Fibroblast of upper back skin (primary cell): ENCODE results near the gene CTDSP2.
"Not testable (repeated sequence)": the region's sequence is repeated elsewhere in the genome, so short reads cannot be mapped to it uniquely, and the experiment has no call there.

Experiments used
- DNase-seq: peaks from one replicate; pipeline ENCODE4 v3.0.0-alpha.2; 2013

The CTDSP2 gene

DNA sequence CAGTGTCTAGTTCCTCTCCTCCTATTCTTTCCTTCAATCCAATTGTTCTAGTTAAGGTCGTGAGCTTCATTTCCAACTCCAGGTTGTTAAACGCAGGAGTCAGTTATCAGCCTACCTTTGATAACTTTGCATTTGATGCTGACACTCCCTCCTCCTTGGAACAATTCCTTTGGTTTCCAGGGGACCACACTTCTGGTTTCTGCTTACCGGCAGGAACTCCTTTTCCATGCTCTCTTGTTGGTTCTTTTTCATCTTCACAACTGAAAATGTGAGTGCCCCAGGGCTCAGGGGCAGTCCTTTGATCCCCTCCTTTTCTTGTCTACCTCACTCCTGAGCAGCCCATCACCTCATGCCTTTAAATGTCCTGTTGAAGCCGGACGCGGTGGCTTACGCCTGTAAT lies 69.2 kb downstream of the CTDSP2 start:
- DNase-seq = no peak

DNA sequence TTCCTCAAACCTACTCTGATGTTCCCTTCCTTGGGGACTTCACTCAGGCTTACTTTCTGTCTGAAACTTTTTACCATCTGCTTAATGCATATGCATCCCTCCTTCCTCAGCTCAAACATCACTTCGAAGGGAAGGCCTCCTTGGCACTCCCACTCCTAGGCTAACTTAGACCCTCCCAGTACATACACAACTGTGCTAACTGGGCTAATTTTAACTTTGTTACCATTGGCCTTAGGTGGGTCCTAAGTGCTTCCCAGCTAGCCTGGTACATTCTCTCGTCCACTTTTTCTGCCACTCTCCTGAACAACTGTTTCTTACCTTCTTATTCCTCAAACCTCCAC lies 70.3 kb downstream of the CTDSP2 start:
- DNase-seq = no peak

DNA sequence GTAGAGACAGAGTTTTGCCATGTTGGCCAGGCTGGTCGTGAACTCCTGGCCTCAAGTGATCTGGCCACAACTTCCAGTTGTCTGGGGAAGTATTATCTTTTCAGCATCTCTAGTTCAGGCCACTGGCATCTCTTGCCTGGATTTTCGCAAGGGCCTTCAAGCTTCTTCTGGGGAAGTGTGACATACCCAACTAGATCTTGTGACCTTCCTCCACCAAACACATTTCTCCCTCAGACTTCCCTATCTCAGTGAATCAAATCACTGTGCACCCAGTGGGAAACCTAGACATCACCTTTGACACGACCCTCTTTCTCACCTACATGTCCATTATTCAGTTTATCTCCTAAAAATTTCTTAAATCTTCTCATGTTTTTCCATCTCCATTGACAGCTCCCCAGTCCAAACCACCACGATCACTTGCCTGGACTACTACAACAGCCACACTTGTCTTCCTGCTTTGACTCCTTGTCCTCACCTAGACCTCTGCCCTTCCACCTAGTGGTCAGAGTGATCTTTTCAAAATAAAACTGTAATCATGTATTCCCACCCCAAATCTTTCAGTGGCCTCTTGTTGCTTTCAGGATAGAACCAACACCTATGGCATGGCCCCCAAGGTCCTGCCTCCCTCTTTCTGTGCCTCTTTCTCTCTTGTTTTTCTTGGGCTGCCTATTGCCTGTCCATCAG lies 70.8 kb downstream of the CTDSP2 start:
- DNase-seq = no peak

DNA sequence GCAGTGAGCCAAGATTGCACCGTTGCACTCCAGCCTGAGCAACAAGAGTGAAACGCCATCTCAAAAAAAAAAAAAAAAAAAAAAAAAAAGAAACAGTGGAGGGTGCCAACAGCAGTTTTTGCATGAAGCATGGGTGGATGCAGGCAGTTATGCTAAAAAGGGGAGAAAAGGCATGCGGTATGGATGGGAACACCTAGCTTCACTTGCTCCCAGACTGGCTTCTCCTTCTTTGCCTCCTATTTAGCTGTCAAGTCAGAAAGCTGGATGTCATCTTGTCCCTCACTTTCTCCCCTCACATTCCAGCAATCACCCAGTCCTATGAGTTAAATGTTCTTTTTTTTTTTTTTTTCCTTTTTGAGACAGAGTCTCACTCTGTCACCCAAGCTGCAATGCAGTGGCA lies 71.5 kb downstream of the CTDSP2 start:
- DNase-seq = no peak

DNA sequence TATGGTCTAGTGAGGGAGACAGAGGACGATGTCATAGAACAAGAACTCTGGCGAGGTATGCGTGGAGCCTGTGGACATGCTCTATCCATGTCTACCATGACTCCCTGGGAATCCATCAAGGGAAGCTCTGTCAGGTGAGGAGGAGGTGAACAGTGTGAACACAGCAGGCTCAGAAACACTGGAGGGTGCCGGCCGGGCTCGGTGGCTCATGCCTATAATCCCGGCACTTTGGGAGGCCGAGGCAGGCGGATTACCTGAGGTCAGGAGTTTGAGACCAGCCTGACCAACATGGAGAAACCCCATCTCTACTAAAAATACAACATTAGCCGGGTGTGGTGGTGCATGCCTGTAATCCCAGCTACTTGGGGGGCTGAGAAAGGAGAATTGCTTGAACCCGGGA lies 71.9 kb downstream of the CTDSP2 start:
- DNase-seq = not testable (repeated sequence)

DNA sequence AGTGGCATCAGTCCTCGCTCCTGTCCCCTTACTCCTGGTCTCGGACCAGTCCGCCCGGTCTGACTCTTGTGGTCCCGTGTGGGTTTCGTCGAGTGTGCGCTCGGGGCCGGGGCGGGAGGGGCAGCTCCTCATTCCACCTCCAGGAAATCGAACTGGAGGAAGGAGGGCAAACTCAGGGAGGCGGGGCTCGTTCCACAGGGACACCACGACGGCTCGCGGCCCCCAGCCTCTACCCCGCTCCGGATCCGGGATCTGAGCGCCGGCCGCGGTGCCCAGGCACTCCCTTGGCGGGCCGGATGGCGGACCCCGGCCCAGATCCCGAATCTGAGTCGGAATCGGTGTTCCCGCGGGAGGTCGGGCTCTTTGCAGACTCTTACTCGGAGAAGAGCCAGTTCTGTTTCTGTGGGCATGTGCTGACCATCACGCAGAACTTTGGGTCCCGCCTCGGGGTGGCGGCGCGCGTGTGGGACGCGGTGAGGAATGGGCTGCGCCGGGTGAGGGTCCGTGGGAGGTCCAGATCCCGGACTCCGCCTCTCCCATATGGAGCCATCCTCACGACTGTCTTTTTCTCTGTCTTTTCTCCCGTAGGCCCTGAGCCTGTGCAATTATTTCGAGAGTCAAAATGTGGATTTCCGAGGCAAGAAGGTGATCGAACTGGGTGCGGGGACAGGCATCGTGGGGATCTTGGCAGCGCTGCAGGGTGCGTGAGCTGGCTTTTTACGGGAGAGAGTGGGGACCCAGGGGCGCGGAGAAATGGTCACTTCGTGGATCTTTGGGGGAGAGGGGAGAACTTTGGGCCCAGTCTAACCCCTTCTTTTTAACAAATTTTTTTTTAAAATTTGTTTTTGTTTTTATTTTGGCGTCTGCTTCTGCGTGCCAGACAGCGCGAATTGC lies 73.9 kb downstream of the CTDSP2 start, which contains the start of gene EEF1AKMT3:
Gene EEF1AKMT3, plus strand, starts transcription at position 186 of the 894 bp plus-strand sequence. Its CDS starts 111 bp downstream, at position 297.
- DNase-seq = peak; percentile 41

DNA sequence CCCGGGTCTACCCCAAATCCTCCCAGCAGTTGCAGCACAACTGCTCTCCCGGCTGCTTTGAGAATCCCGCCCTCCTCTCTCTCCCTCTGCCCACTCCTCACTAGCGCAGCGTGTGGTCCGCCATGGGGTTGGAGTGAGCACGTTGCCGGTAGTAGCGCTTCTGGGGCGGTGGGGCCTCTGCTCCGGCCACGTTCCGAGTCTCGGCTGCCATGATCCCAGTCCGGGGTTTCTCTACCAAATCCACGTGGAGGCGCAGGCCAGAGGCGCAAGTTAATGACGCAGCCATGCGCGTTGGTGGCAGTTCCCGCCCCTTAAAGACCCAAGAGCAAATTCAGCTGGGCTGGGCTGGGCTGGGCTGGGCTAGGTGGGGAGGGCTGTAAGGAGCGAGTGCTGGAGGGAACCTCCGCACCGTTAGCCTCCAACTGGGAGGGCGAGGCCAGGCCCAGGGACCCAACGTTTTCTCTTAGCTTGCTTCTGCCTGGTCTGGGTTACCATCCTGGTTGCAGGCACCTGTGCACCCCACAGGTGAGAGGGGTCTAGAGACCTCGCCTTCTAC lies 74.6 kb downstream of the CTDSP2 start, which contains the start of gene METTL1:
Gene METTL1, minus strand, starts transcription at position 233 of the 556 bp plus-strand sequence. Its CDS starts 22 bp downstream, at position 211.
- DNase-seq = peak; percentile 97

DNA sequence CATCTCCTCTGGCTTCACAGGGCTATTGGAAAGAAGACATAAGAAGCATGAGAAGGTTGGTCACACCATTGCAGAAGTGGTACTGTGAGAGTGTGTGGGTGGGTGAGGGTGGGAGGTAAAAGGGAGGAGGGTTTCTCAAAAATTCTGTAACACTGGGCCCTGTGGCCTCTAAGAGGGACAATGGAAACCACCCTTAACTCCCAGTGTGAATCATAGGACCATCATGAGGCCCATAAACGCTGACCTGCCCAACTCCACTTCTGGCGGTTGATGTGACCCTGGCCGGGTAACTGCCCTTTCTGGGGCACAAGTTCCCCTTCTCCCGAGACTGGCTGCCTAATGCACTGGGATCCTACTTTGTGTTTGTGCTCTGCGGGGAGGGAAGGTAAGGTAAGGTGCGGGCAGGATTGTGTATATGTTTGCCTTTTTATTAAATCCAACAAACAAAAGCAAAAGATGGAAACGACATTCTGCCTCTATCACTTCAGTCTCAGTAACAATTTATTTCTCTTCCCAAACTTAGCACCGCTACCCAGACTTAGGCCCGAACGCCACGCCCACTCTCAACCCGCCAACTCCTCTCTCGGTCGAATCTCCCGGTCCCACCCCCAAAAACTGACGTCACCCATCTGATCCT lies 75.2 kb downstream of the CTDSP2 start:
- peak; percentile 92 for DNase-seq

DNA sequence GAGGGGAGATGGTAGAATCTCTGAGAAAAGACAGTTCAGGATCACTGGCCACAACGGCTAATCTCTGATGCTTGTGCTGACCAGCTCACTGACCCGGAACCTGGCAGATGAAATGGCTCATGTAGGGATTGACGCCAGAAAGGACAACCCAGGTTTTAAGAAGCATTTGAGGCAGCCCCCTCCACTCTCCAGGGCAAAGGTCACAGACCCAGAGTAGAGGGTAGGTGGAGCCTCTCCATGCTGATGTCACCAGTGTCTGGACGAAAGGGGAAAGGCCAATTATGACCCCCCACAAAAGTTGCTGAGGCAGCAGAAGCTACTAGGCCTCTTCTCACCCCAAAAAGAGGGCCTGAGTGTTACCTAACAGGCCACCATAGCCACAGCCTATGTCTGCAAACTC lies 75.8 kb downstream of the CTDSP2 start:
- DNase-seq = no peak
